Measurements from ENCODE around the gene GSAP. TPM values are rescaled to one million over a fixed set of nuclear protein-coding genes. Genes with fewer than 3 reads are reported as not detected.

GSAP gene
- total and polyA plus RNA-seq, 2 of the 4 experiments (the other 2 are of a cell fraction), result 1.6 to 1.8 TPM

GRCh38 chr7:77438131-77438530, 22.0 kb upstream of the GSAP start:
- H3K36me3 ChIP-seq (ENCODE audit: control insufficient read depth, insufficient read depth, low read length), result no peaks in the 10 kb centered on the region
- H3K9ac ChIP-seq (ENCODE audit: low read depth, low read length), result no peak overlapping the region
- intact Hi-C loops (cut with micrococcal nuclease) (no loop called here), dilution Hi-C loops (cut with HindIII; ENCODE audit: low sequenced_read_pairs, unreplicated experiment) (no loop called here), in situ Hi-C loops (cut with MboI; ENCODE audit: low sequenced_read_pairs) (no loop called here)
- ATAC-seq (ENCODE audit: low read depth) (no peak), DNase-seq (no peak)
- ChIA-PET POLR2A (ENCODE audit: unreplicated experiment) (no interaction called here), CTCF (no interaction called here)
- H3K27ac ChIP-seq (ENCODE audit: insufficient read depth, low read length), result no peak overlapping the region
- no peak overlapping the region for H3K14ac ChIP-seq (replicated peaks; ENCODE audit: low read depth, low read length)
- H4K8ac ChIP-seq (ENCODE audit: low read depth in 2 of 2, low read length in 2 of 2), result no peak overlapping the region
- no peak overlapping the region for H2AK9ac ChIP-seq (replicated peaks; ENCODE audit: low read depth, low read length, poor library complexity)
- no peaks in the 10 kb centered on the region for H4K20me1 ChIP-seq (ENCODE audit: insufficient read depth, low read length)
- H3K9me1 ChIP-seq (ENCODE audit: insufficient read depth, low read length), result 0 out of 2 replicates have a peak, but pooled peaks cover 3% of the 10 kb centered on the region
- H2AFZ ChIP-seq (replicated peaks; ENCODE audit: low read length, poor library complexity), result no peak overlapping the region
- no peak overlapping the region for H3K18ac ChIP-seq (ENCODE audit: low read depth, low read length)
- no peak overlapping the region for H3K56ac ChIP-seq (ENCODE audit: extremely low read depth, insufficient read depth, low read length)
- H4K5ac ChIP-seq (ENCODE audit: low read depth, low read length), result no peak overlapping the region
- H3K4me3 ChIP-seq (ENCODE audit: insufficient read depth, low read depth, low read length), result no peak overlapping the region
- H2BK5ac ChIP-seq (ENCODE audit: low read depth, low read length, poor library complexity, severe bottlenecking), result no peak overlapping the region
- H3K9me3 ChIP-seq (ENCODE audit: control insufficient read depth, insufficient read depth, low read length), result no peaks in the 10 kb centered on the region
- H2BK15ac ChIP-seq (ENCODE audit: low read depth, low read length), result no peak overlapping the region
- no peak overlapping the region for H3K4ac ChIP-seq (ENCODE audit: low read depth, low read length)
- WGBS, 2 experiments (ENCODE audit: extremely low coverage in 2 of 2, insufficient read length in 1 of 2), result no CpG with 5 or more reads among the region's 1 CpG
- no peaks in the 10 kb centered on the region for H3K27me3 ChIP-seq (ENCODE audit: control insufficient read depth, insufficient read depth, low read length)
- no peak overlapping the region for H4K91ac ChIP-seq (ENCODE audit: insufficient read depth, low read depth, low read length)
- H3K23ac ChIP-seq (ENCODE audit: low read depth, low read length), result no peak overlapping the region
- TF ChIP-seq CHD1 (IDR thresholded peaks at IDR 0.05; ENCODE audit: low read depth, low read length), result no peak
- no peak for TF ChIP-seq SMC3 (IDR thresholded peaks at IDR 0.05; ENCODE audit: low read depth, low read length)
- TF ChIP-seq FOS (IDR thresholded peaks at IDR 0.05; ENCODE audit: low read depth, low read length), result no peak
- TF ChIP-seq USF2 (IDR thresholded peaks at IDR 0.05; ENCODE audit: low read depth, low read length), result no peak
- no peak for TF ChIP-seq RAD21 (IDR thresholded peaks at IDR 0.05; ENCODE audit: low read length)
- TF ChIP-seq CTCF (conservative IDR thresholded peaks at IDR 0.05; ENCODE audit: low read depth, low read length), result no peak
- TF ChIP-seq RFX5 (IDR thresholded peaks at IDR 0.05; ENCODE audit: low read depth, low read length), result no peak
- no peak for TF ChIP-seq BHLHE40 (IDR thresholded peaks at IDR 0.05; ENCODE audit: low read depth, low read length)
- no peak for TF ChIP-seq RCOR1 (IDR thresholded peaks at IDR 0.05; ENCODE audit: insufficient replicate concordance, low read length)
- no peak for TF ChIP-seq MAZ (IDR thresholded peaks at IDR 0.05; ENCODE audit: borderline replicate concordance, low read depth, low read length)
- no peak for TF ChIP-seq ELK1 (IDR thresholded peaks at IDR 0.05; ENCODE audit: borderline replicate concordance, low read depth, low read length)
- TF ChIP-seq MXI1 (IDR thresholded peaks at IDR 0.05; ENCODE audit: borderline replicate concordance, low read depth, low read length), result no peak
- no peak for TF ChIP-seq NFE2L2 (IDR thresholded peaks at IDR 0.05; ENCODE audit: low read depth, low read length)
- TF ChIP-seq MAFK (IDR thresholded peaks at IDR 0.05; ENCODE audit: low read depth, low read length), result no peak
- TF ChIP-seq CEBPB (IDR thresholded peaks at IDR 0.05; ENCODE audit: low read depth, low read length), result no peak
- TF ChIP-seq POLR2A (IDR thresholded peaks at IDR 0.05; ENCODE audit: low read depth, low read length), result no peak
- H3K4me1 ChIP-seq (ENCODE audit: control insufficient read depth, insufficient read depth, low read length), result peaks cover 4% of the 10 kb centered on the region
- H3K4me2 ChIP-seq (ENCODE audit: low read depth, low read length), result no peak overlapping the region
- no peak overlapping the region for H2BK20ac ChIP-seq (ENCODE audit: low read depth, low read length)
- H3K79me1 ChIP-seq (ENCODE audit: low read depth in 1 of 2, low read length in 2 of 2), result no peaks in the 10 kb centered on the region
- BruUV-seq (replicated peaks), result no TSS peak
- H2BK120ac ChIP-seq (ENCODE audit: low read depth, low read length), result no peak overlapping the region
- no peak overlapping the region for H2AK5ac ChIP-seq (ENCODE audit: low read depth, low read length)

Measured in IMR-90 (cell line).